NCI-H1930 (cell line): ENCODE measurements around the gene HRH4.

Experiments used
- DNase-seq, 2 experiments: peaks; one replicate each; lab custom pipeline; 2025; lab: John Stamatoyannopoulos, UW

Gene HRH4

GRCh38 chr18:24460388-24460787 is at the start of gene HRH4:
HRH4 (plus strand) TSS chr18:24460637; CDS start chr18:24460729, 92 bp downstream.
- DNase-seq = no peak

- peak in 1 of 2 experiments; percentile 17 for DNase-seq
Observed at GRCh38 chr18:24413148-24413547, 47.3 kb upstream of the HRH4 start.

- DNase-seq = no peak
Observed at GRCh38 chr18:24414349-24415003, 46.0 kb upstream of the HRH4 start.

- no peak for DNase-seq
Observed at GRCh38 chr18:24417480-24417879, 43.0 kb upstream of the HRH4 start.

GRCh38 chr18:24420551-24420950 is 39.9 kb upstream of the HRH4 start:
- no peak for DNase-seq

- peak in 1 of 2 experiments; percentile 65 for DNase-seq
Observed at GRCh38 chr18:24421831-24422230, 38.6 kb upstream of the HRH4 start.

GRCh38 chr18:24426073-24426397 is 34.4 kb upstream of the HRH4 start:
- DNase-seq = no peak

- DNase-seq = peak; percentile 88 to 92
Observed at GRCh38 chr18:24426398-24427294, 33.8 kb upstream of the HRH4 start, which contains the start of gene IMPACT. IMPACT (plus strand) TSS chr18:24426670; CDS start chr18:24426757, 87 bp downstream.

GRCh38 chr18:24427484-24427883 is 33.0 kb upstream of the HRH4 start:
- peak in 1 of 2 experiments; percentile 23 for DNase-seq

GRCh38 chr18:24428709-24429108 is 31.7 kb upstream of the HRH4 start:
- DNase-seq = no peak

GRCh38 chr18:24429188-24429587 is 31.2 kb upstream of the HRH4 start:
- no peak for DNase-seq

GRCh38 chr18:24432618-24433017 is 27.8 kb upstream of the HRH4 start:
- DNase-seq = no peak

- no peak for DNase-seq
Observed at GRCh38 chr18:24436939-24437338, 23.5 kb upstream of the HRH4 start.

- no peak for DNase-seq
Observed at GRCh38 chr18:24443870-24444269, 16.6 kb upstream of the HRH4 start.

- no peak for DNase-seq
Observed at GRCh38 chr18:24446453-24446852, 14.0 kb upstream of the HRH4 start.

- DNase-seq = no peak
Observed at GRCh38 chr18:24446953-24447538, 13.4 kb upstream of the HRH4 start.

- DNase-seq = no peak
Observed at GRCh38 chr18:24447961-24448360, 12.5 kb upstream of the HRH4 start.

- no peak for DNase-seq
Observed at GRCh38 chr18:24456549-24456948, 3.9 kb upstream of the HRH4 start.

GRCh38 chr18:24459772-24460171 is 665 bp upstream of the HRH4 start:
- no peak for DNase-seq

- no peak for DNase-seq
Observed at GRCh38 chr18:24461996-24462395, 1.6 kb downstream of the HRH4 start.

GRCh38 chr18:24462838-24463775 is 2.7 kb downstream of the HRH4 start:
- no peak for DNase-seq

GRCh38 chr18:24465486-24465885 is 5.0 kb downstream of the HRH4 start:
- no peak for DNase-seq
